ENCODE measurements around the gene ANKRD55.

ANKRD55 gene

DNA sequence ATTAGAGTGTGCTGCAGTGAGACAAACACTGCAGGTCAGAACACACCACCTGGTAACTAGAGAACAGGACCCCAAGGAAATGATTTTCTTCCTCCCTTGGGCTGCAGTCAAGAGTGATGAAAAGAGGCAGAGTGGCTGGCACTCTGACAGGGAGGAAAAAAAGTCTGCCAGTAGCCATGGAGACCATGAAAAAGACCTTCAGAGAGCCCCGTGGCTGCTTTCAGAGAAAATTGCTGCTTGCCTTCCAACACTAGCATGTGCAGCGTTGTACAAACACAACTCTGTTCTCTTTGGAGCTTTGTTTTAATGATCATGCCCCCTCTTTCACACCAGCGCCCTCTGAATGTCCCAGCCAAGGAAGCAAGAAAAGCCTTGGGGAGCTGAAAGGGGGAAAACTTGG, 68.8 kb downstream of the ANKRD55 start:
- whole genome bisulfite sequencing, 2 donors (ENCODE audit: extremely low coverage in 2 of 2, insufficient read length in 2 of 2, insufficient replicate concordance in 1 of 2): no CpG with 5 or more reads among the region's 3 CpGs
- Histone ChIP-seq H3K4ac (ENCODE audit: low read length) (no peak overlapping the region), H3K9me3 (replicated peaks in 1 of 2; ENCODE audit: control insufficient read depth in 2 of 2, insufficient read depth in 1 of 2, low read depth in 1 of 2, low read length in 2 of 2) (no peaks in the 10 kb centered on the region), H3K14ac (ENCODE audit: low read length) (no peak overlapping the region), H2AFZ (ENCODE audit: low read length) (peak overlapping the region; percentile 66), H3K79me1 (ENCODE audit: low read depth, low read length) (no peaks in the 10 kb centered on the region), H2BK5ac (ENCODE audit: low read length) (no peak overlapping the region), H2BK15ac (ENCODE audit: low read length) (no peak overlapping the region), H3K4me3 (ENCODE audit: low read length in 2 of 2) (peak overlapping the region in 1 of 2 donors; percentile 16), H3K36me3 (replicated peaks in 1 of 2; ENCODE audit: control insufficient read depth in 2 of 2, insufficient read depth in 2 of 2, low read length in 2 of 2) (no peaks in the 10 kb centered on the region), H3K23ac (ENCODE audit: low read depth, low read length, poor library complexity) (no peak overlapping the region), H2BK12ac (ENCODE audit: low read length) (no peak overlapping the region), H3K18ac (ENCODE audit: low read length) (peak overlapping the region; percentile 72), H3K27ac (replicated peaks; ENCODE audit: low read length) (no peak overlapping the region), H3K4me1 (ENCODE audit: control insufficient read depth in 2 of 2, insufficient read depth in 1 of 2, low read depth in 1 of 2, low read length in 2 of 2) (peaks cover 11 to 18% of the 10 kb centered on the region in 2 donors), H3K4me2 (ENCODE audit: insufficient read depth, low read length, poor library complexity, severe bottlenecking) (no peak overlapping the region), H2BK120ac (ENCODE audit: low read depth, low read length) (no peak overlapping the region), H4K8ac (ENCODE audit: low read depth, low read length) (no peak overlapping the region), H2AK5ac (ENCODE audit: low read depth, low read length) (no peak overlapping the region), H4K91ac (ENCODE audit: low read depth, low read length, poor library complexity) (no peak overlapping the region), H3K27me3 (ENCODE audit: control insufficient read depth in 3 of 3, insufficient read depth in 3 of 3, low read depth in 1 of 3, low read length in 3 of 3) (no peaks in the 10 kb centered on the region), H3K9ac (ENCODE audit: low read depth, low read length, poor library complexity) (peak overlapping the region; percentile 46)
- DNase-seq (ENCODE audit: low spot score): no peak

DNA sequence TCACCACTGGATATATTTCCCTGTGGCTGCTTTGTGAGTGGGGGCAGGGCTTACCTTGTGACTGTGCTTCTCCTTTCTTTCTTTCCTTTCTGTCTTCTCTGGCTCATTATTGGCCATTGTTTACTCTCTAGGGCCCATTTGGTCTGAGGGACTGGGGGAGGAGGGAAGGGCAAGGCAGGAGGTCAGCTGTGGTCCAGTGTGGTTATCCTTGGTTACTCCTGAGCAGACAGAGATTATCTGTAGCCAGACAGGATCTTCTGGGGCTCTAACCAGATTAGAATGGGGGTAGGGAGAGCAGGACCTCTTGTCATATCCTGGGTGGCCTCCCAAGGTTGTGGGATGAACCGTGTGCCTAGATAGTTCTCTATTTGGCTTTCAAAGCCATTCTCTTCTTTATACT, 71.2 kb downstream of the ANKRD55 start:
- Histone ChIP-seq H2BK120ac (ENCODE audit: low read depth, low read length) (no peak overlapping the region), H2BK12ac (ENCODE audit: low read length) (no peak overlapping the region), H4K8ac (ENCODE audit: low read depth, low read length) (no peak overlapping the region), H3K9ac (ENCODE audit: low read depth, low read length, poor library complexity) (no peak overlapping the region), H3K9me3 (replicated peaks in 1 of 2; ENCODE audit: control insufficient read depth in 2 of 2, insufficient read depth in 1 of 2, low read depth in 1 of 2, low read length in 2 of 2) (no peaks in the 10 kb centered on the region), H3K4ac (ENCODE audit: low read length) (no peak overlapping the region), H3K27ac (replicated peaks; ENCODE audit: low read length) (no peak overlapping the region), H3K23ac (ENCODE audit: low read depth, low read length, poor library complexity) (no peak overlapping the region), H3K79me1 (ENCODE audit: low read depth, low read length) (no peaks in the 10 kb centered on the region), H2AK5ac (ENCODE audit: low read depth, low read length) (peak overlapping the region; percentile 29), H3K4me3 (ENCODE audit: low read length in 2 of 2) (no peak overlapping the region), H3K18ac (ENCODE audit: low read length) (peak overlapping the region; percentile 9), H2AFZ (ENCODE audit: low read length) (peak overlapping the region; percentile 15), H3K36me3 (replicated peaks in 1 of 2; ENCODE audit: control insufficient read depth in 2 of 2, insufficient read depth in 2 of 2, low read length in 2 of 2) (no peaks in the 10 kb centered on the region), H4K91ac (ENCODE audit: low read depth, low read length, poor library complexity) (no peak overlapping the region), H2BK5ac (ENCODE audit: low read length) (no peak overlapping the region), H2BK15ac (ENCODE audit: low read length) (no peak overlapping the region), H3K4me2 (ENCODE audit: insufficient read depth, low read length, poor library complexity, severe bottlenecking) (no peak overlapping the region), H3K27me3 (ENCODE audit: control insufficient read depth in 3 of 3, insufficient read depth in 3 of 3, low read depth in 1 of 3, low read length in 3 of 3) (no peaks in the 10 kb centered on the region), H3K14ac (ENCODE audit: low read length) (no peak overlapping the region), H3K4me1 (ENCODE audit: control insufficient read depth in 2 of 2, insufficient read depth in 1 of 2, low read depth in 1 of 2, low read length in 2 of 2) (peaks cover 11 to 18% of the 10 kb centered on the region in 2 donors)
- no peak for DNase-seq (ENCODE audit: low spot score)
- no CpG with 5 or more reads among the region's 1 CpG for WGBS, 2 donors (ENCODE audit: extremely low coverage in 2 of 2, insufficient read length in 2 of 2, insufficient replicate concordance in 1 of 2)

- H3K4me3 ChIP-seq (ENCODE audit: low read length in 2 of 2): no peak overlapping the region
- no peaks in the 10 kb centered on the region for H3K27me3 ChIP-seq (ENCODE audit: control insufficient read depth in 3 of 3, insufficient read depth in 3 of 3, low read depth in 1 of 3, low read length in 3 of 3)
- no CpG with 5 or more reads among the region's 3 CpGs for WGBS, 2 donors (ENCODE audit: extremely low coverage in 2 of 2, insufficient read length in 2 of 2, insufficient replicate concordance in 1 of 2)
- H3K4me2 ChIP-seq (ENCODE audit: insufficient read depth, low read length, poor library complexity, severe bottlenecking): no peak overlapping the region
- no peak overlapping the region for H2AFZ ChIP-seq (ENCODE audit: low read length)
- no peaks in the 10 kb centered on the region for H3K79me1 ChIP-seq (ENCODE audit: low read depth, low read length)
- H2BK120ac ChIP-seq (ENCODE audit: low read depth, low read length): no peak overlapping the region
- no peak overlapping the region for H3K18ac ChIP-seq (ENCODE audit: low read length)
- no peaks in the 10 kb centered on the region for H3K9me3 ChIP-seq (replicated peaks in 1 of 2; ENCODE audit: control insufficient read depth in 2 of 2, insufficient read depth in 1 of 2, low read depth in 1 of 2, low read length in 2 of 2)
- no peaks in the 10 kb centered on the region for H3K36me3 ChIP-seq (replicated peaks in 1 of 2; ENCODE audit: control insufficient read depth in 2 of 2, insufficient read depth in 2 of 2, low read length in 2 of 2)
- no peak overlapping the region for H3K9ac ChIP-seq (ENCODE audit: low read depth, low read length, poor library complexity)
- no peak overlapping the region for H4K91ac ChIP-seq (ENCODE audit: low read depth, low read length, poor library complexity)
- H3K27ac ChIP-seq (replicated peaks; ENCODE audit: low read length): no peak overlapping the region
- H2AK5ac ChIP-seq (ENCODE audit: low read depth, low read length): no peak overlapping the region
- H3K4ac ChIP-seq (ENCODE audit: low read length): no peak overlapping the region
- no peak overlapping the region for H2BK15ac ChIP-seq (ENCODE audit: low read length)
- no peak overlapping the region for H2BK5ac ChIP-seq (ENCODE audit: low read length)
- H3K23ac ChIP-seq (ENCODE audit: low read depth, low read length, poor library complexity): no peak overlapping the region
- H4K8ac ChIP-seq (ENCODE audit: low read depth, low read length): no peak overlapping the region
- H3K4me1 ChIP-seq (ENCODE audit: control insufficient read depth in 2 of 2, insufficient read depth in 1 of 2, low read depth in 1 of 2, low read length in 2 of 2): peaks cover 11 to 18% of the 10 kb centered on the region in 2 donors
- H2BK12ac ChIP-seq (ENCODE audit: low read length): no peak overlapping the region
- no peak for DNase-seq (ENCODE audit: low spot score)
- no peak overlapping the region for H3K14ac ChIP-seq (ENCODE audit: low read length)
Measured at GRCh38 chr5:56161439-56161823, 71.7 kb downstream of the ANKRD55 start.

DNA sequence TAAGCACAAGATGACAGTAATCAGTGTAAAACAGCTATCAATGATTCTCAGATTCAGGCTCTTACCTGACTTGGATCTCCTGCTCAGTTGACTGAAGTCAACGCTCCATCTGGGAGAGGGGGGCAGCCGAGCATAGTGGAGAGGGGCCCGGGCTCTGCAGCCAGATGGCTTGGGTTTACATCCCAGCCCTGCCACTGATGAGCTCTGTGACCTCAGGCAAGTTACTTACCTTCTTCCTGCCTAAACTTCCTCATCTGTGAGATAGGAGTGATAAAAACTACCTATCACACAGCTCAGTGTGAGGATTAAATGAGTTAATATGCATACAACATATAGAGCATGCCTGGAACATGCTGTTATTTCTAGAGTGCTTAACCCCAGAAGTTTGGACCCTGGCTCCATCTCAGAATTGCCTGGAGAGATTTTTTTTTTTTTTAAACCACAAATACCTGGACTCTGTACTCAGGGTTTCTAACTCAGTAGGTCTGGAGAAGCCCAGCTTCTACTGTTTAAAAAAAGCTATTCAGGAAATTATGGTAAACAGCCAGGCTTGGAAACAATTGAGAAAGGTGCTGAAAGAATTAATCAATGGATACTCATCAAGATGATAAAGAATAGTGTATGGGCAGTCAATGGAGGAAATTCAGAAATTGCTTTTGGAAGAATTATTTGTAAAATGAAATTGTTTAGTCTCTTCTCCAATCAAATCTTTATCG, 72.2 kb downstream of the ANKRD55 start:
- Histone ChIP-seq H2BK120ac (ENCODE audit: low read depth, low read length) (no peak overlapping the region), H3K23ac (ENCODE audit: low read depth, low read length, poor library complexity) (no peak overlapping the region), H3K4me3 (ENCODE audit: low read length in 2 of 2) (no peak overlapping the region), H3K36me3 (replicated peaks in 1 of 2; ENCODE audit: control insufficient read depth in 2 of 2, insufficient read depth in 2 of 2, low read length in 2 of 2) (no peaks in the 10 kb centered on the region), H3K14ac (ENCODE audit: low read length) (no peak overlapping the region), H3K9me3 (replicated peaks in 1 of 2; ENCODE audit: control insufficient read depth in 2 of 2, insufficient read depth in 1 of 2, low read depth in 1 of 2, low read length in 2 of 2) (no peaks in the 10 kb centered on the region), H3K18ac (ENCODE audit: low read length) (no peak overlapping the region), H3K9ac (ENCODE audit: low read depth, low read length, poor library complexity) (no peak overlapping the region), H2AK5ac (ENCODE audit: low read depth, low read length) (no peak overlapping the region), H2AFZ (ENCODE audit: low read length) (no peak overlapping the region), H3K27me3 (ENCODE audit: control insufficient read depth in 3 of 3, insufficient read depth in 3 of 3, low read depth in 1 of 3, low read length in 3 of 3) (no peaks in the 10 kb centered on the region), H3K27ac (replicated peaks; ENCODE audit: low read length) (no peak overlapping the region), H3K4me1 (ENCODE audit: control insufficient read depth in 2 of 2, insufficient read depth in 1 of 2, low read depth in 1 of 2, low read length in 2 of 2) (peaks cover 11 to 18% of the 10 kb centered on the region in 2 donors), H3K4ac (ENCODE audit: low read length) (no peak overlapping the region), H4K91ac (ENCODE audit: low read depth, low read length, poor library complexity) (no peak overlapping the region), H2BK5ac (ENCODE audit: low read length) (no peak overlapping the region), H3K4me2 (ENCODE audit: insufficient read depth, low read length, poor library complexity, severe bottlenecking) (no peak overlapping the region), H3K79me1 (ENCODE audit: low read depth, low read length) (no peaks in the 10 kb centered on the region), H4K8ac (ENCODE audit: low read depth, low read length) (no peak overlapping the region), H2BK12ac (ENCODE audit: low read length) (no peak overlapping the region), H2BK15ac (ENCODE audit: low read length) (no peak overlapping the region)
- DNase-seq (ENCODE audit: low spot score): no peak
- WGBS, 2 donors (ENCODE audit: extremely low coverage in 2 of 2, insufficient read length in 2 of 2, insufficient replicate concordance in 1 of 2): no CpG with 5 or more reads among the region's 4 CpGs
